K562 (cell line): ENCODE data around the gene AGMO. TPM values are rescaled to one million over a fixed set of nuclear protein-coding genes. Genes with fewer than 3 reads are reported as not detected.

ENCODE experiments used
- ATAC-seq: fragments of 200-7000 bp; cut with Tn5 transposase; 3 replicates; pipeline ENCODE4 v1.9.1; 2020; ENCODE audit warnings: moderate library complexity
- BruUV-seq: library from RNA; stranded (reverse); fragments of 400-500 nt; replicated peaks from 2 replicates; lab custom pipeline; 2021; lab: Mats Ljungman, UMichigan
- CTCF ChIA-PET: fragments of 300-600 bp; formaldehyde crosslinking; extraction: SDS; loops from one replicate; lab custom pipeline; 2021; ENCODE audit warnings: low intra/inter-chr PET ratio; lab: Yijun Ruan, JAX
- POLR2A ChIA-PET: fragments of 300-600, 350-650 bp; sonication (Branson Sonifier 250); formaldehyde crosslinking; extraction: SDS; loops from one replicate; lab custom pipeline; 2021; ENCODE audit warnings: antibody characterized with exemption, inconsistent platforms; lab: Yijun Ruan, JAX
- DNase-seq, 4 experiments: peaks; one replicate each; pipeline versions ENCODE4 v3.0.0 to v3.0.0-alpha.2; 2011 to 2018; ENCODE audit warnings: low spot score in 3 of 4, mixed read lengths in 3 of 4; ENCODE audit errors: extremely low read depth in 1 of 4
- FAIRE-seq: peaks from 2 replicates; lab custom pipeline; 2011; peaks lifted over from hg19 to GRCh38; lab: Jason Lieb, UNC
- H2AFZ ChIP-seq: 2 replicates; pipeline ENCODE4 v1.6.0; 2011; ENCODE audit warnings: low read depth, low read length, control low read depth, inconsistent platforms
- H3K27ac ChIP-seq: fragments of 200-600 bp; 3 replicates; pipeline ENCODE4 v1.8.0; 2011; ENCODE audit warnings: low read depth, mild to moderate bottlenecking, control low read depth, inconsistent platforms, low read length, moderate library complexity, mixed read lengths; ENCODE audit errors: extremely low read depth
- H3K27me3 ChIP-seq, 2 experiments: fragments of 300-600 bp in 1 of 2; 2 replicates in 1 of 2; 3 replicates in 1 of 2; pipeline versions ENCODE4 v1.6.0 to v1.8.0; 2011; ENCODE audit warnings: inconsistent platforms in 2 of 2, low read length in 2 of 2, mild to moderate bottlenecking in 1 of 2, mixed read lengths in 1 of 2, moderate library complexity in 1 of 2; ENCODE audit not compliant: control insufficient read depth in 2 of 2, insufficient read depth in 2 of 2
- H3K36me3 ChIP-seq: fragments of 300-600 bp; 3 replicates; pipeline ENCODE4 v1.8.0; 2011; ENCODE audit warnings: mild to moderate bottlenecking, low read length, inconsistent platforms; ENCODE audit not compliant: control insufficient read depth, insufficient read depth
- H3K4me1 ChIP-seq, 2 experiments: fragments of 200-600 bp in 1 of 2; replicated peaks in 1 of 2; 2 replicates in 1 of 2; 3 replicates in 1 of 2; pipeline versions ENCODE4 v1.5.1 to v1.8.0; 2011; ENCODE audit warnings: inconsistent platforms in 2 of 2, low read length in 2 of 2, mild to moderate bottlenecking in 1 of 2, mixed read lengths in 1 of 2, moderate library complexity in 1 of 2; ENCODE audit not compliant: control insufficient read depth in 2 of 2, insufficient read depth in 2 of 2
- H3K4me2 ChIP-seq: 2 replicates; pipeline ENCODE4 v1.6.1; 2011; ENCODE audit warnings: low read length, control low read depth, inconsistent platforms, mixed read lengths; ENCODE audit not compliant: insufficient read depth
- H3K4me3 ChIP-seq: fragments of 200-600 bp; sonication (generic), shearing (Covaris generic); 2 replicates; pipeline ENCODE4 v1.5.1; 2016; ENCODE audit warnings: control low read depth, inconsistent platforms
- H3K79me2 ChIP-seq: fragments of 200-600 bp; 3 replicates; pipeline ENCODE4 v1.8.0; 2011; ENCODE audit warnings: low read length, inconsistent platforms; ENCODE audit not compliant: control insufficient read depth, insufficient read depth
- H3K9ac ChIP-seq, 2 experiments: 2 replicates each; pipeline versions ENCODE4 v1.6.0 to v1.6.1; 2011; ENCODE audit warnings: low read depth in 2 of 2, low read length in 2 of 2, control low read depth in 1 of 2, inconsistent platforms in 1 of 2, mild to moderate bottlenecking in 1 of 2, mixed read lengths in 1 of 2; ENCODE audit not compliant: insufficient read depth in 1 of 2
- H3K9me1 ChIP-seq: one replicate; pipeline ENCODE4 v1.6.0; 2011; ENCODE audit warnings: inconsistent platforms, mild to moderate bottlenecking, low read length, moderate library complexity; ENCODE audit not compliant: control insufficient read depth, insufficient read depth
- H3K9me3 ChIP-seq: replicated peaks from 2 replicates; pipeline ENCODE4 v1.5.1; 2011; ENCODE audit warnings: low read depth, low read length, inconsistent platforms; ENCODE audit not compliant: control insufficient read depth, insufficient read depth
- H4K20me1 ChIP-seq: replicated peaks from 2 replicates; pipeline ENCODE4 v1.6.1; 2011; ENCODE audit warnings: low read length, inconsistent platforms, mixed read lengths; ENCODE audit not compliant: control insufficient read depth, insufficient read depth
- CCNT2 ChIP-seq: IDR thresholded peaks from 2 replicates; pipeline ENCODE4 v1.6.1; 2011; ENCODE audit warnings: borderline replicate concordance, low read depth, mild to moderate bottlenecking, moderate library complexity, mixed read lengths, low read length; ENCODE audit not compliant: insufficient read length; ENCODE audit errors: extremely low read depth
- CSDE1 ChIP-seq, 2 experiments: fragments of 450-650 bp; IDR thresholded peaks; 2 replicates each; pipeline ENCODE4 v1.6.1; 2016; ENCODE audit warnings: mild to moderate bottlenecking in 1 of 2
- LCOR ChIP-seq: sonication (generic); formaldehyde crosslinking; IDR thresholded peaks from 2 replicates; pipeline ENCODE4 v1.8.0; 2022; ENCODE audit warnings: mild to moderate bottlenecking, missing genetic modification reagents
- MTF1 ChIP-seq: fragments of 250-450 bp; sonication (Bioruptor Pico); IDR thresholded peaks from 2 replicates; pipeline ENCODE4 v1.9.0; 2021; ENCODE audit warnings: moderate library complexity, mild to moderate bottlenecking, inconsistent platforms, borderline replicate concordance
- NR2C1 ChIP-seq, 2 experiments: fragments of 450-650 bp; IDR thresholded peaks; 2 replicates each; pipeline ENCODE4 v1.6.1; 2017; ENCODE audit warnings: mild to moderate bottlenecking in 2 of 2, antibody characterized with exemption in 1 of 2, inconsistent platforms in 1 of 2, missing compliant biosample characterization in 1 of 2, missing genetic modification characterization in 1 of 2
- RBM14 ChIP-seq: fragments of 200-400 bp; formaldehyde crosslinking; IDR thresholded peaks from 2 replicates; pipeline ENCODE4 v1.6.1; 2018; ENCODE audit warnings: low read depth, mild to moderate bottlenecking, low read length, moderate library complexity, borderline replicate concordance; ENCODE audit not compliant: insufficient read depth
- RBM22 ChIP-seq: fragments of 200-400 bp; formaldehyde crosslinking; IDR thresholded peaks from 2 replicates; pipeline ENCODE4 v1.6.1; 2018; ENCODE audit warnings: low read length, low read depth; ENCODE audit not compliant: poor library complexity, severe bottlenecking
- TAF9B ChIP-seq: fragments of 450-650 bp; IDR thresholded peaks from 2 replicates; pipeline ENCODE4 v1.6.1; 2018; ENCODE audit warnings: mild to moderate bottlenecking; ENCODE audit not compliant: partially characterized antibody
- ZNF217 ChIP-seq: sonication (generic); formaldehyde crosslinking; IDR thresholded peaks from 2 replicates; pipeline ENCODE4 v1.8.0; 2022; ENCODE audit warnings: mild to moderate bottlenecking, missing genetic modification reagents
- ZNF668 ChIP-seq: fragments of 250-450 bp; sonication (Bioruptor Pico); IDR thresholded peaks from 2 replicates; pipeline ENCODE4 v1.8.0; 2022; ENCODE audit warnings: mild to moderate bottlenecking, inconsistent platforms
- ZNF695 ChIP-seq: fragments of 450-650 bp; formaldehyde crosslinking; IDR thresholded peaks from 2 replicates; pipeline ENCODE4 v1.4.0; 2020; ENCODE audit warnings: mild to moderate bottlenecking, moderate library complexity
- WGBS: fragments of 100-300 bp; shearing (Covaris generic); methylation state at CpG from one replicate; pipeline ENCODE4 v1.1.6; 2016; ENCODE audit warnings: low coverage, mixed read lengths; ENCODE audit not compliant: insufficient coverage; ENCODE audit errors: missing lambda C conversion rate; 5-methylcytosine and 5-hydroxymethylcytosine counted together
- in situ Hi-C: fragments of 300-500 bp; cut with MboI; formaldehyde crosslinking; loops from 4 replicates; pipeline ENCODE4 v1.15.0; 2018; ENCODE audit warnings: inconsistent platforms, mixed read lengths
- intact Hi-C: fragments of 100-400 bp; cut with micrococcal nuclease; formaldehyde crosslinking; loops from 2 replicates; pipeline ENCODE4 v1.14.2; 2022
- polyA plus RNA-seq, 8 experiments: library from polyadenylated mRNA; depleted of rRNA in 4 of 8; stranded (reverse) in 5 of 8; unstranded in 3 of 8; fragments of >200 nt; fragmentation: Nextera tagmentation in 2 of 8; fragmentation: Illumina TruSeq in 1 of 8; extraction: Ambion mirVana in 2 of 8; extraction: Trizol in 1 of 8; gene quantifications; 2 replicates each; pipeline versions ENCODE4 v1.2.1 to v1.2.3, GENCODE V29; 2011 to 2014; ENCODE audit warnings: inconsistent platforms in 1 of 8, missing spikeins in 1 of 8
- total RNA-seq, 7 experiments: library from RNA; depleted of rRNA in 6 of 7; stranded (reverse); fragments of >200 nt in 6 of 7; fragmentation: Illumina TruSeq in 2 of 7; extraction: Trizol in 2 of 7; gene quantifications; 2 replicates each; pipeline versions ENCODE4 v1.2.1 to v1.2.3, GENCODE V29; 2011 to 2021; ENCODE audit warnings: low replicate concordance in 1 of 7
- TF ChIP-seq, protein P1 (sequence below): sonication (generic); formaldehyde crosslinking; IDR thresholded peaks from 2 replicates; pipeline ENCODE4 v1.5.0; 2020; ENCODE audit warnings: missing genetic modification reagents
- TF ChIP-seq, protein P2 (sequence below): fragments of 450-650 bp; IDR thresholded peaks from 2 replicates; pipeline ENCODE4 v1.6.1; 2018; ENCODE audit warnings: mild to moderate bottlenecking, low read depth; ENCODE audit not compliant: partially characterized antibody

The AGMO gene
- total and polyA plus RNA-seq, 9 of the 15 experiments (the other 6 are each of a cell fraction or from before 2014, with no cell fraction given), result 0.30 to 1.4 (median 0.69) TPM; not detected in 1

DNA sequence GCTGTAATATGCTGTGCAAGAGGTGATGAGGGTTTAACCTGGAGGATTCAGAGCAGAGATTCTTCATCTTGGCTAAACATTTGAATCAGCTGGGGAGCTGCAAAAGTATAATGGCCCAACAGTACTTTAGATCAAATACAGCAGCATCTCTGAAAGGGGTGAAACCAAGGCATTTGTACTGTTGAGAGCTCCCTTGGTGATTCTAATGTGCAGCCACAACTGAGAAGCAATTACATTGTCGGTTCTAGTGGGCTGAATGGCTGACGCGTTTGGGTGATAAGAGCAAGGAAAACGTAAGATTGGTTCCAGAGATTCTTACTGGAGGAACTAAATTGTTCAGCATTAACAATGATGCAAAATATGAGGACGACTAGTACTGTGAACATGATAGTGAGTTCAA lies 269.7 kb downstream of the AGMO start:
- Histone ChIP-seq H3K9me3 (no peaks in the 10 kb centered on the region), H3K4me2 (no peak overlapping the region), H3K27me3 (no peaks in the 10 kb centered on the region), H3K36me3 (no peaks in the 10 kb centered on the region), H3K4me3 (no peak overlapping the region), H3K4me1 (no peaks in the 10 kb centered on the region), H3K9me1 (no peaks in the 10 kb centered on the region), H2AFZ (no peak overlapping the region), H3K9ac (no peak overlapping the region), H3K27ac (no peak overlapping the region), H3K79me2 (no peaks in the 10 kb centered on the region), H4K20me1 (no peaks in the 10 kb centered on the region)
- ATAC-seq (no peak), DNase-seq (no peak), FAIRE-seq (no peak)
- WGBS, result 3% methylated on average over 5 of the region's 5 CpGs
- BruUV-seq, result no TSS peak
- intact Hi-C loops, result no loop called here
- TF ChIP-seq NR2C1 (IDR thresholded peaks at IDR 0.05), result no peak
- TF ChIP-seq NR2C1 (tag; IDR thresholded peaks at IDR 0.05), result no peak
- TF ChIP-seq, all 486 proteins: peak for 0
- CTCF ChIA-PET, result no interaction called here
- in situ Hi-C loops, result no loop called here
- POLR2A ChIA-PET, result no interaction called here

DNA sequence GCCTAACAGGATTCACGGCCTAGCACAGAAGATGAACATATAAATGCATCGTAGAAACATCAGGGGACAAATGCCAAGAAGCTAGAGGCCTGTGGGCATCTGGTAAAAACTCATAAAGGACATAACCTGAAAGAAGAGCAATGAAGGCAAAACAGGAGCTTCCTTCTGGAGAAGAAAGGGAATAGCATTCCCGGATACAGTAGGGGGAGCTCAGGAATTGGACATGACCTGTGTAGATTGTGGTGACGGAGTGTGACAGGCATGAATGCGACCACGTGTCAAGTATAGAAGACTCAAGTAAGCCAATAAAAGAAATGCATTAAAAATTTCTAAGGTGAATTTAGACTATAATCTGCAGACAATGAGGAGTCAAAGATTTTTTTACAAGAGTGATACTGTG lies 270.1 kb downstream of the AGMO start:
- no peak overlapping the region for H3K4me2 ChIP-seq
- no peaks in the 10 kb centered on the region for H3K79me2 ChIP-seq
- no peak overlapping the region for H3K4me3 ChIP-seq
- H3K4me1 ChIP-seq, result no peaks in the 10 kb centered on the region
- no TSS peak for BruUV-seq
- H3K36me3 ChIP-seq, result no peaks in the 10 kb centered on the region
- intact Hi-C loops (no loop called here), in situ Hi-C loops (no loop called here)
- ATAC-seq, result no peak
- TF ChIP-seq TAF9B, result no peak
- no peak for TF ChIP-seq CCNT2
- TF ChIP-seq MTF1 (CRISPR knock-in tag), result no peak
- TF ChIP-seq, protein P1, sequence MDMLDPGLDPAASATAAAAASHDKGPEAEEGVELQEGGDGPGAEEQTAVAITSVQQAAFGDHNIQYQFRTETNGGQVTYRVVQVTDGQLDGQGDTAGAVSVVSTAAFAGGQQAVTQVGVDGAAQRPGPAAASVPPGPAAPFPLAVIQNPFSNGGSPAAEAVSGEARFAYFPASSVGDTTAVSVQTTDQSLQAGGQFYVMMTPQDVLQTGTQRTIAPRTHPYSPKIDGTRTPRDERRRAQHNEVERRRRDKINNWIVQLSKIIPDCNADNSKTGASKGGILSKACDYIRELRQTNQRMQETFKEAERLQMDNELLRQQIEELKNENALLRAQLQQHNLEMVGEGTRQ (CRISPR knock-in tag), result no peak
- TF ChIP-seq, protein P2, sequence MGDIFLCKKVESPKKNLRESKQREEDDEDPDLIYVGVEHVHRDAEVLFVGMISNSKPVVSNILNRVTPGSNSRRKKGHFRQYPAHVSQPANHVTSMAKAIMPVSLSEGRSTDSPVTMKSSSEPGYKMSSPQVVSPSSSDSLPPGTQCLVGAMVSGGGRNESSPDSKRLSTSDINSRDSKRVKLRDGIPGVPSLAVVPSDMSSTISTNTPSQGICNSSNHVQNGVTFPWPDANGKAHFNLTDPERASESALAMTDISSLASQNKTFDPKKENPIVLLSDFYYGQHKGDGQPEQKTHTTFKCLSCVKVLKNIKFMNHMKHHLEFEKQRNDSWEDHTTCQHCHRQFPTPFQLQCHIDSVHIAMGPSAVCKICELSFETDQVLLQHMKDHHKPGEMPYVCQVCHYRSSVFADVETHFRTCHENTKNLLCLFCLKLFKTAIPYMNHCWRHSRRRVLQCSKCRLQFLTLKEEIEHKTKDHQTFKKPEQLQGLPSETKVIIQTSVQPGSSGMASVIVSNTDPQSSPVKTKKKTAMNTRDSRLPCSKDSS, result no peak
- no peak for TF ChIP-seq ZNF217 (CRISPR knock-in tag)
- TF ChIP-seq RBM14, result no peak
- no peak for TF ChIP-seq ZNF668 (CRISPR knock-in tag)
- TF ChIP-seq CSDE1 (IDR thresholded peaks at IDR 0.05), result no peak
- no peak for TF ChIP-seq LCOR (CRISPR knock-in tag)
- no peak for TF ChIP-seq RBM22
- TF ChIP-seq ZNF695 (CRISPR knock-in tag), result no peak
- FAIRE-seq, result no peak
- H3K9me3 ChIP-seq, result no peaks in the 10 kb centered on the region
- ChIA-PET CTCF (no interaction called here), POLR2A (no interaction called here)
- no peaks in the 10 kb centered on the region for H4K20me1 ChIP-seq
- H3K9me1 ChIP-seq, result no peaks in the 10 kb centered on the region
- no peaks in the 10 kb centered on the region for H3K27me3 ChIP-seq
- under 1% methylated on average over 6 of the region's 6 CpGs for WGBS
- H3K9ac ChIP-seq, result no peak overlapping the region
- DNase-seq, result no peak
- no peak overlapping the region for H2AFZ ChIP-seq
- H3K27ac ChIP-seq, result no peak overlapping the region
